Pancreas (tissue), 10 donors: Measurements from ENCODE around the gene GDF2. TPM values are rescaled to one million over a fixed set of nuclear protein-coding genes. Genes with fewer than 3 reads are reported as not detected.

Experiments used
- ATAC-seq, 4 donors: fragments of 200-7000 bp; cut with Tn5 transposase; one replicate each; pipeline versions ENCODE4 v1.8.0 to v1.9.1; 2020; ENCODE audit warnings: mild to moderate bottlenecking in 4 of 4, moderate library complexity in 4 of 4
- DNase-seq, 6 donors: peaks; one replicate each; pipeline ENCODE4 v3.0.0-alpha.2; 2020
- FAIRE-seq: peaks from 2 replicates; lab custom pipeline; 2012; peaks lifted over from hg19 to GRCh38; lab: Jason Lieb, UNC
- H3K27ac ChIP-seq, 4 donors: fragments of 200-600 bp; sonication (generic); 1 replicate in 3 of 4; 2 replicates in 1 of 4; pipeline versions ENCODE4 v1.5.0 to v1.8.0; 2020
- H3K27me3 ChIP-seq, 4 donors: fragments of 200-600 bp; one replicate each; pipeline ENCODE4 v1.8.0; 2021
- H3K36me3 ChIP-seq, 3 donors: fragments of 200-600 bp; sonication (generic) in 1 of 3; one replicate each; pipeline versions ENCODE4 v1.5.0 to v1.8.0; 2020 to 2021
- H3K4me1 ChIP-seq, 3 donors: fragments of 200-600 bp; one replicate each; pipeline ENCODE4 v1.8.0; 2021
- H3K4me3 ChIP-seq, 4 donors: fragments of 200-600 bp; sonication (generic) in 2 of 4; one replicate each; pipeline versions ENCODE4 v1.5.0 to v1.8.0; 2020 to 2021
- H3K9me3 ChIP-seq, 4 donors: fragments of 200-600 bp; one replicate each; pipeline ENCODE4 v1.8.0; 2021
- CTCF ChIP-seq, 4 donors: fragments of 200-600 bp; sonication (generic) in 3 of 4; IDR thresholded peaks; one replicate each; pipeline versions ENCODE4 v1.5.0 to v1.8.0; 2021; ENCODE audit warnings: antibody characterized with exemption in 4 of 4
- WGBS, 2 donors: extraction: QIAGEN DNeasy Blood & Tissue Kit; methylation state at CpG; one replicate each; pipeline ENCODE4 v1.1.7; 2013; 5-methylcytosine and 5-hydroxymethylcytosine counted together
- intact Hi-C, 3 donors: fragments of 100-400 bp; cut with DNase I; formaldehyde crosslinking; loops; one replicate each; pipeline versions ENCODE4 v1.11.1 to v1.14.2; 2022
- polyA plus RNA-seq, 2 donors: library from polyadenylated mRNA; stranded (reverse); fragments of 200-250 nt; gene quantifications; one replicate each; pipeline ENCODE4 v1.2.3, GENCODE V29; 2013
- total RNA-seq, 6 donors: library from RNA; stranded (reverse); fragmentation: NEBNext Ultra II Directional in 4 of 6; extraction: Animal tissue kit (Norgen Biotek cat#: 25700) in 4 of 6; gene quantifications; one replicate each; pipeline versions ENCODE4 v1.2.1 to v1.2.4, GENCODE V29; 2021 to 2023
- donor health status: healthy with polysubstance abuse.
- donor health status: DM: no; HTN: no; CAD: no; lungs with moderate emphysema.
- donor health status: DM: no; HTN: no; CAD: no.
- donor health status: control.
- donor health status: control.
- donor health status: Bipolar disorder and iron deficiency.
- donor health status: DM: yes; HTN: yes; CAD: no.
- donor health status: DM: no; HTN: no; CAD: no.
- donor health status: DM: no; HTN: no; CAD: no.
- donor health status: DM: yes; HTN: yes; CAD: no.

Gene GDF2
- total and polyA plus RNA-seq, 8 donors: not detected

GRCh38 chr10:47340608-47341170, 18.4 kb downstream of the GDF2 start:
- Histone ChIP-seq H3K4me3 (no peak overlapping the region), H3K36me3 (no peaks in the 10 kb centered on the region), H3K4me1 (no peaks in the 10 kb centered on the region), H3K27ac (no peak overlapping the region), H3K27me3 (no peaks in the 10 kb centered on the region), H3K9me3 (no peaks in the 10 kb centered on the region)
- DNase-seq (peak; percentile 41 to 92 (median 82)), ATAC-seq (peak; percentile 85 to 99 (median 92)), FAIRE-seq (no peak)
- 55 to 59% methylated on average over 5 of the region's 5 CpGs for WGBS, 2 donors
- TF ChIP-seq CTCF (IDR thresholded peaks at IDR 0.05): peak; percentile 92 to 98 (median 96)
- intact Hi-C loops: no loop called here

GRCh38 chr10:47344996-47345870, 23.0 kb downstream of the GDF2 start:
- no peak for ATAC-seq
- FAIRE-seq: no peak
- WGBS, 2 donors: 80 to 87% methylated on average over 13 of the region's 13 CpGs

GRCh38 chr10:47346581-47347302, 24.5 kb downstream of the GDF2 start:
- DNase-seq: peak in 1 of 6 donors; percentile 32
- no peak overlapping the region for H3K27ac ChIP-seq

More at GRCh38 chr10:47344996-47345870, 23.0 kb downstream of the GDF2 start:
- H3K27ac ChIP-seq: no peak overlapping the region
- intact Hi-C loops: no loop called here
- H3K27me3 ChIP-seq: no peaks in the 10 kb centered on the region
- no peaks in the 10 kb centered on the region for H3K36me3 ChIP-seq
- H3K4me1 ChIP-seq: no peaks in the 10 kb centered on the region
- H3K4me3 ChIP-seq: no peak overlapping the region
- H3K9me3 ChIP-seq: no peaks in the 10 kb centered on the region
- peak in 1 of 6 donors; percentile 19 for DNase-seq
- TF ChIP-seq CTCF (IDR thresholded peaks at IDR 0.05): no peak

GRCh38 chr10:47347303-47347675, 25.0 kb downstream of the GDF2 start:
- H3K9me3 ChIP-seq: no peaks in the 10 kb centered on the region
- no peaks in the 10 kb centered on the region for H3K36me3 ChIP-seq
- intact Hi-C loops: no loop called here
- no peaks in the 10 kb centered on the region for H3K4me1 ChIP-seq
- ATAC-seq (no peak), DNase-seq (no peak), FAIRE-seq (no peak)
- no peak overlapping the region for H3K4me3 ChIP-seq
- WGBS, 2 donors: 75 to 83% methylated on average over 4 of the region's 4 CpGs
- H3K27me3 ChIP-seq: no peaks in the 10 kb centered on the region
- no peak for TF ChIP-seq CTCF (IDR thresholded peaks at IDR 0.05)
- H3K27ac ChIP-seq: no peak overlapping the region

More at GRCh38 chr10:47346581-47347302, 24.5 kb downstream of the GDF2 start:
- Histone ChIP-seq H3K27me3 (no peaks in the 10 kb centered on the region), H3K36me3 (no peaks in the 10 kb centered on the region), H3K4me3 (no peak overlapping the region), H3K4me1 (no peaks in the 10 kb centered on the region), H3K9me3 (no peaks in the 10 kb centered on the region)
- FAIRE-seq (no peak), ATAC-seq (no peak)
- 72 to 73% methylated on average over 13 of the region's 13 CpGs for WGBS, 2 donors
- TF ChIP-seq CTCF (IDR thresholded peaks at IDR 0.05): no peak
- intact Hi-C loops: no loop called here
